AG04450 (cell line): ENCODE measurements around the gene PC. TPM values are rescaled to one million over a fixed set of nuclear protein-coding genes. Genes with fewer than 3 reads are reported as not detected.

Experiments used
- CTCF ChIA-PET: fragments of 300-600, 350-600 bp; formaldehyde crosslinking; extraction: SDS; loops from one replicate; lab custom pipeline; 2022; ENCODE audit warnings: antibody characterized with exemption, inconsistent platforms; lab: Charles Lee
- POLR2A ChIA-PET: fragments of 350-600 bp; formaldehyde crosslinking; extraction: SDS; loops from one replicate; lab custom pipeline; 2021; ENCODE audit warnings: antibody characterized with exemption, inconsistent platforms; lab: Yijun Ruan, JAX
- DNase-seq: peaks from one replicate; pipeline ENCODE4 v3.0.0-alpha.2; 2011; ENCODE audit warnings: low read depth, low spot score
- H3K27ac ChIP-seq: one replicate; pipeline ENCODE4 v1.5.1; 2012; ENCODE audit warnings: low read depth, low read length, control low read depth
- H3K27me3 ChIP-seq: one replicate; pipeline ENCODE4 v1.6.0; 2012; ENCODE audit warnings: low read length; ENCODE audit not compliant: control insufficient read depth, insufficient read depth
- H3K4me3 ChIP-seq: 2 replicates; pipeline ENCODE4 v1.5.1; 2011; ENCODE audit warnings: mild to moderate bottlenecking, low read depth, low read length, control low read depth
- H3K9me3 ChIP-seq: 2 replicates; pipeline ENCODE4 v1.5.1; 2012; ENCODE audit warnings: low read length; ENCODE audit not compliant: control insufficient read depth, insufficient read depth
- polyA plus RNA-seq: library from polyadenylated mRNA; depleted of rRNA; stranded (reverse); fragments of >200 nt; gene quantifications from 2 replicates; pipeline ENCODE4 v1.2.3, GENCODE V29; 2011
- TF ChIP-seq, protein P1 (sequence below): IDR thresholded peaks from 2 replicates; pipeline ENCODE4 v1.5.1; 2011; ENCODE audit warnings: low read depth, low read length, control low read depth, inconsistent platforms

PC gene
- polyA plus RNA-seq, 1 experiment, result 12.1 TPM

DNA sequence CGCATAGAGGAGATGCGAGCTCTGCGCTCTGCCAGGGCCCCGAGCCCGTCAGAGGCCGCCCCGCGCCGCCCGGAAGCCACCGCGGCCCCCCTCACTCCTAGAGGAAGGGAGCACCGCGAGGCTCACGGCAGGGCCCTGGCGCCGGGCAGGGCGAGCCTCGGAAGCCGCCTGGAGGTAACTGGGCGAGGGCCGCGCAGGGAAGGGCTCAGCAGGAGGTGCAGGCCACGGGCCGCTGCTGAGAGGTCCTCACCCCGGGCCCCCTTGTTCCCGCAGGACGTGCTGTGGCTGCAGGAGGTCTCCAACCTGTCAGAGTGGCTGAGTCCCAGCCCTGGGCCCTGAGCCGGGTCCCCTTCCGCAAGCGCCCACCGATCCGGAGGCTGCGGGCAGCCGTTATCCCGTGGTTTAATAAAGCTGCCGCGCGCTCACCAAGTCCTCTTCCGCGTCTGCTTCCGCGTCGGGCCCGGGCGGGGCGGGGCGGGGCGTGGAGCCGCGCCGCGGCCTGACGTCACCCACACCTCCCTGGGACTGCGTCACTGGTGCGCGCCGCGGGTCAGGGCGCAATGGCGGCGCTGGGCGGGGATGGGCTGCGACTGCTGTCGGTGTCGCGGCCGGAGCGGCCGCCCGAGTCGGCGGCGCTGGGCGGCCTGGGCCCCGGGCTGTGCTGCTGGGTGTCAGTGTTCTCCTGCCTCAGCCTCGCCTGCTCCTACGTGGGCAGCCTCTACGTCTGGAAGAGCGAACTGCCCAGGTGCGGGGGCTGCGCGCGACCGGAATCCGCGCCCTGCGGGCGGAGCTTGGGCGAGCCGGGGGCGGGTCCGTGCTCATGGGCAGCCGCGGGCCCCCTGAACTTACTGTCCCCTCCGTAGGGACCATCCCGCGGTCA lies 115.0 kb downstream of the PC start, which contains the start of gene RCE1:
TSS of gene RCE1 (plus strand) at position 546 of the 880 bp plus-strand sequence. CDS start at position 561, 15 bp downstream.
- TF ChIP-seq, protein P1, sequence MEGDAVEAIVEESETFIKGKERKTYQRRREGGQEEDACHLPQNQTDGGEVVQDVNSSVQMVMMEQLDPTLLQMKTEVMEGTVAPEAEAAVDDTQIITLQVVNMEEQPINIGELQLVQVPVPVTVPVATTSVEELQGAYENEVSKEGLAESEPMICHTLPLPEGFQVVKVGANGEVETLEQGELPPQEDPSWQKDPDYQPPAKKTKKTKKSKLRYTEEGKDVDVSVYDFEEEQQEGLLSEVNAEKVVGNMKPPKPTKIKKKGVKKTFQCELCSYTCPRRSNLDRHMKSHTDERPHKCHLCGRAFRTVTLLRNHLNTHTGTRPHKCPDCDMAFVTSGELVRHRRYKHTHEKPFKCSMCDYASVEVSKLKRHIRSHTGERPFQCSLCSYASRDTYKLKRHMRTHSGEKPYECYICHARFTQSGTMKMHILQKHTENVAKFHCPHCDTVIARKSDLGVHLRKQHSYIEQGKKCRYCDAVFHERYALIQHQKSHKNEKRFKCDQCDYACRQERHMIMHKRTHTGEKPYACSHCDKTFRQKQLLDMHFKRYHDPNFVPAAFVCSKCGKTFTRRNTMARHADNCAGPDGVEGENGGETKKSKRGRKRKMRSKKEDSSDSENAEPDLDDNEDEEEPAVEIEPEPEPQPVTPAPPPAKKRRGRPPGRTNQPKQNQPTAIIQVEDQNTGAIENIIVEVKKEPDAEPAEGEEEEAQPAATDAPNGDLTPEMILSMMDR, result no peak
- POLR2A ChIA-PET, result interaction anchor here (0.5 to 2.2 kb wide), 13 partner anchors 12 to 840 kb away, joined by 3 to 16 read pairs (median 3); partner anchors contain the start of genes C11orf86, RBM4 and YIF1A
- peak within 1 kb of the TSS; percentile 96 for H3K27ac ChIP-seq
- peak within 1 kb of the TSS; percentile 100 for H3K4me3 ChIP-seq
- H3K27me3 ChIP-seq, result no peaks in the 10 kb centered on the region
- H3K9me3 ChIP-seq, result no peaks in the 10 kb centered on the region; the same call in 1 of the 2 replicates
- CTCF ChIA-PET, result interaction anchor here (1.1 kb wide), 1 partner anchor 211 kb away, joined by 3 read pairs; no protein-coding TSS in a partner anchor
- peak; percentile 52 for DNase-seq

DNA sequence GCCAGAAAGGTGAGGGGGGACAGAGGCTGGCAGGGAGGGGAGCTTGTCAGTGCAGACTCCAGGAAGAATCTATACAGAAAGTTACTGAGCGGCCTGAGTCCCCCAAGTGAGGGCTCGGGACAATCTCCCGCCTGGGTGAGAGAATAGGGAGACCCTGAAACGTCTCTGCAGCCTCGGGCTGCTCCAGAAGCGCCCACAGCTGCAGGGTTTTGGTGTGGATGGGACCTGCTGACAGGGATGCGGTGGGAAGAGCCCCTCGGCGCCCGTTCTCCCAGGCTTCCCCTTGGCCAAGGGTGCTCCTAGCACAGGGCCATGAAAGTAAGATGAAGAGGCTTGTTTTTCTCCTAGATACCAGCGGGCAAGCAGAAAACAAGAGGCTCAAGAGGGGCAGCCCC lies 115.7 kb downstream of the PC start:
- TF ChIP-seq, protein P1, result no peak
- peak overlapping the region; percentile 96 for H3K27ac ChIP-seq
- H3K9me3 ChIP-seq, result no peaks in the 10 kb centered on the region; the same call in 1 of the 2 replicates
- POLR2A ChIA-PET, result interaction anchor here (0.6 to 2.2 kb wide), 8 partner anchors 13 to 553 kb away, joined by 3 to 16 read pairs (median 4); partner anchors contain the start of genes C11orf86, RBM4 and YIF1A
- CTCF ChIA-PET, result interaction anchor here (1.1 kb wide), 1 partner anchor 211 kb away, joined by 3 read pairs; no protein-coding TSS in a partner anchor
- DNase-seq, result no peak
- peak overlapping the region; percentile 100 for H3K4me3 ChIP-seq
- no peaks in the 10 kb centered on the region for H3K27me3 ChIP-seq

DNA sequence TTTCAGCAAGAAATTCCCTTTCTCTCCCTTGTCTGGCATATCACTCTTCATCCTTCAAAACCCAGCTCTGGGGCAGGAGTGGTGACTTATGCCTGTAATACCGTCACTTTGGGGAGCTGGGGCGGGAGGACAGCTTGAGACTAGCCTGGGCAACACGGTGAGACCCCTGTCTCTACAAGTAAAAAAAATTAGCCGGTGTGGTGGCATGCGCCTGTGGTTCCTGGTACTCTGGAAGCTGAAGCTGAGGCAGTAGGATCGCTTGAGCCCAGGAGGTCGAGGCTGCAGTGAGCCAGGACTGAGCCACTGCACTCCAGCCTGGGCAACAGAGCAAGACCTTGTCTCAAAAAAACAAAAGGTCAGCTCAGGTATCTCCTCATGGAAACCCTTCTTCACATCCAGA lies 116.3 kb downstream of the PC start:
- Histone ChIP-seq H3K27ac (no peak overlapping the region), H3K27me3 (no peaks in the 10 kb centered on the region), H3K9me3 (no peaks in the 10 kb centered on the region; the same call in 1 of the 2 replicates), H3K4me3 (peak overlapping the region; percentile 100)
- DNase-seq, result no peak
- TF ChIP-seq, protein P1, result no peak
- ChIA-PET POLR2A (interaction anchor here (1.2 to 2.2 kb wide), 2 partner anchors 14 to 532 kb away, joined by 3 to 16 read pairs; no protein-coding TSS in a partner anchor), CTCF (interaction anchor here (0.6 kb wide), 1 partner anchor 8 kb away, joined by 3 read pairs; no protein-coding TSS in a partner anchor)

DNA sequence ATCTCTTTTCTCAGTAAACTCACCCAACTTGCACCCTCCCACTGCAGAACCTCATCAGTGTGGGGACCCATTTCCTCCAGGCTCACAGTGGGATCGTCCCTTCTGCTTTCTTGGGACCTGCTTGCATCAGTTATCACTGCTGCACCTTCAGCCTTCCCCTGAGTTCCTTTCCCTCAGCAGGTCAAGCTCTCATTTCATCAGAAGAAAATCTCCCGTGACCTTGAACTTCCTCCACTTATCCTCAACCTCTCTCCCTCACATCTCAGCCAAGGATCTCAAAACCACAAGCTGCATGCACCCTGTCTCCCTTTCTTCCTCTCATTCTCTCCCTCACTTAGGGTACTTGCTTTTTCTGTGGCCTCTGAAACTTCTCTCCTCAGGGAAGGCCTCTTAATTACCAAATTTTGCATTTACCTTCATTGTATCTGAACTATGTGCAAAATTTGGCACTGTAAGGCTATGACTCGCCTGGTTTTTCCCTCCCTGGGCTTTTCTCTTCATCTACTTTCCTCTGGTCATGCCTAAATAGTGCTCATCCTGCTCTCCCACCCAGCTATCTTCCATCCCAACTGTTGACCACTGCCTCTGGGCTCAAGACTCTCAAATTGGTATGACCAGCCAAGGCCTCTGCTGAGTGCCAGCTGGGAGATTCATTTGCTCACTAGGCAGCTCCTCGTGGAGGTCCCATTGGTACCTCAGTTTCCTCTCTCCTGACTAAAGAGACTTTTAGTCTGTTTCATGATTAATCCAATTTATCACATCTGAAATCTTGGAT lies 117.7 kb downstream of the PC start:
- Histone ChIP-seq H3K27me3 (no peaks in the 10 kb centered on the region), H3K9me3 (no peaks in the 10 kb centered on the region; the same call in 1 of the 2 replicates), H3K4me3 (no peak overlapping the region), H3K27ac (no peak overlapping the region)
- POLR2A ChIA-PET, result interaction anchor here (0.7 kb wide), 1 partner anchor 1202 kb away, joined by 4 read pairs; no protein-coding TSS in a partner anchor
- TF ChIP-seq, protein P1, result no peak
- CTCF ChIA-PET, result interaction anchor here (0.7 kb wide), 2 partner anchors 452 to 510 kb away, joined by 3 to 7 read pairs; no protein-coding TSS in a partner anchor
- DNase-seq, result no peak
